MM.1S (cell line): ENCODE results near the gene RTN4R.

Experiments
- EZH2 ChIP-seq: fragments of 300-600 bp; sonication (generic); optimal IDR thresholded peaks from 2 replicates; pipeline ENCODE3; 2017; ENCODE audit warnings: low read depth, mild to moderate bottlenecking, antibody characterized with exemption, low read length, mixed read lengths
- EZH2phosphoT487 ChIP-seq: fragments of 300-600 bp; sonication (generic); IDR thresholded peaks from 2 replicates; pipeline ENCODE4 v1.6.1; 2018; ENCODE audit warnings: antibody characterized with exemption, low read length
- TF ChIP-seq, protein P1 (sequence below): fragments of 300-600 bp; sonication (generic); IDR thresholded peaks from 2 replicates; pipeline ENCODE4 v1.5.1; 2016; ENCODE audit warnings: antibody characterized with exemption, low read length, mixed read lengths

DNA sequence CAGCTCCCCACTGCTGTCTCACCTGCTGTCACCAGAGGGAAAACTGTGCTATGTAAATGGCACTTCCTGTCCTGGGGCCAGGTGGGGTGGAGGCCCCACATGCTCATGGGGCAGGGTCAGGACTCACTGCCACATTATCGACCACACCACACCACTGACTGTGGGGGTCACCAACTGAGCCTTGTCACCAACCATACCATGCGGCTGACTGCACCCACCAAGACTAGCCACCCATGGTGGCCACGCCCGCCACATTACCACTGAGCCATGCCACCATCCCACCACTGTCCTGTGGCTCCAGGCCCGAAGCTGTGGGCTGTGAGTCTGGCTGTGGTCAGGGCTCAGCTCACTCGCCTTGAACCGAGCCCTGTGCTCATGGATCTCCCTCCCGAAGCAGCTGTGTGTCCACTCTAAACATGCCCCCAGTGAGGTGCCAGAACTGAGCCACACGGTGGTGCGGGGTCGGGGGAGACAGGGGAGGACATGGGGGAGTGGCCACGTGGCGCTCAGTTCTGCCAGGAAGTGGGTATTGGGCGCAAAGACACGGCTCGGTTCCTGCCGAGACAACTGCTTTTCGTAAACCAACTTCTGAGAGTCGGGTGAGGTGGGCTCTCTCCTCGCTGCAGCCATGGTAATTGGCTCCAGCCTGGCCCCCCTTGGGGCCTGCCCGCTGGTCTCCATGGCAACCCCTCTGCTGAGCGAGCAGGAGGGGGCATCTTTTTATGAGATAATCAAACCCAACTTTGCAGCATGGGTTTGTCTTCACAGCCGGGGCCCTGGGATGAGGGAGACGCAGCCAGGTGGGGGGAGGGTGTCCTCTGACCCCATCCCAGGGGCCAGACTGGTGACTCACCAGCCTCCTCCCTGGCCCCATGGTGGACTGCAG, 23.2 kb downstream of the RTN4R start:
- TF ChIP-seq, protein P1, sequence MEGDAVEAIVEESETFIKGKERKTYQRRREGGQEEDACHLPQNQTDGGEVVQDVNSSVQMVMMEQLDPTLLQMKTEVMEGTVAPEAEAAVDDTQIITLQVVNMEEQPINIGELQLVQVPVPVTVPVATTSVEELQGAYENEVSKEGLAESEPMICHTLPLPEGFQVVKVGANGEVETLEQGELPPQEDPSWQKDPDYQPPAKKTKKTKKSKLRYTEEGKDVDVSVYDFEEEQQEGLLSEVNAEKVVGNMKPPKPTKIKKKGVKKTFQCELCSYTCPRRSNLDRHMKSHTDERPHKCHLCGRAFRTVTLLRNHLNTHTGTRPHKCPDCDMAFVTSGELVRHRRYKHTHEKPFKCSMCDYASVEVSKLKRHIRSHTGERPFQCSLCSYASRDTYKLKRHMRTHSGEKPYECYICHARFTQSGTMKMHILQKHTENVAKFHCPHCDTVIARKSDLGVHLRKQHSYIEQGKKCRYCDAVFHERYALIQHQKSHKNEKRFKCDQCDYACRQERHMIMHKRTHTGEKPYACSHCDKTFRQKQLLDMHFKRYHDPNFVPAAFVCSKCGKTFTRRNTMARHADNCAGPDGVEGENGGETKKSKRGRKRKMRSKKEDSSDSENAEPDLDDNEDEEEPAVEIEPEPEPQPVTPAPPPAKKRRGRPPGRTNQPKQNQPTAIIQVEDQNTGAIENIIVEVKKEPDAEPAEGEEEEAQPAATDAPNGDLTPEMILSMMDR: no peak
- no peak for TF ChIP-seq EZH2
- no peak for TF ChIP-seq EZH2phosphoT487
